Measurements from ENCODE around the gene KRTAP5-9.
"Not testable (repeated sequence)": the region's sequence is repeated elsewhere in the genome, so short reads cannot be mapped to it uniquely, and the experiment has no call there.

KRTAP5-9 gene

DNA sequence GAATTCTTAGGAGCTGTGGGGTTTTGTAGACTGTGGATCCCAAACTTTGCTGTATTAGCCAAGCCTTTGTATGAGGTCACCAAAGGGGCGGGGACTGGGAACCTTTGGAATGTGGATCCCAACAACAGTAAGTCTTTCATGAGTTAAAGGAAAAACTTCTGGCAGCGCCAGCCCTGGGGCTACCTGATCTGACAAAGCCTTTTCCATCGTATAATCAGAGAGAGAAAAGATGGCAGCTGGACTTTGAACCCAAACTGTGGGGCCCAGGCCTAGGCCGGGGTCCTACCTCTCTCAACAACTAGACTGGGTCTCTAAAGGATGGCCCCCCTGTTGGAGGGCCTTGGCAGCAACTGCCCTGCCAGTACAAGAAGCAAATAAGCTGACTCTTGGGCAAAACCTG, 40.1 kb downstream of the KRTAP5-9 start:
- DNase-seq, result not testable (repeated sequence)

DNA sequence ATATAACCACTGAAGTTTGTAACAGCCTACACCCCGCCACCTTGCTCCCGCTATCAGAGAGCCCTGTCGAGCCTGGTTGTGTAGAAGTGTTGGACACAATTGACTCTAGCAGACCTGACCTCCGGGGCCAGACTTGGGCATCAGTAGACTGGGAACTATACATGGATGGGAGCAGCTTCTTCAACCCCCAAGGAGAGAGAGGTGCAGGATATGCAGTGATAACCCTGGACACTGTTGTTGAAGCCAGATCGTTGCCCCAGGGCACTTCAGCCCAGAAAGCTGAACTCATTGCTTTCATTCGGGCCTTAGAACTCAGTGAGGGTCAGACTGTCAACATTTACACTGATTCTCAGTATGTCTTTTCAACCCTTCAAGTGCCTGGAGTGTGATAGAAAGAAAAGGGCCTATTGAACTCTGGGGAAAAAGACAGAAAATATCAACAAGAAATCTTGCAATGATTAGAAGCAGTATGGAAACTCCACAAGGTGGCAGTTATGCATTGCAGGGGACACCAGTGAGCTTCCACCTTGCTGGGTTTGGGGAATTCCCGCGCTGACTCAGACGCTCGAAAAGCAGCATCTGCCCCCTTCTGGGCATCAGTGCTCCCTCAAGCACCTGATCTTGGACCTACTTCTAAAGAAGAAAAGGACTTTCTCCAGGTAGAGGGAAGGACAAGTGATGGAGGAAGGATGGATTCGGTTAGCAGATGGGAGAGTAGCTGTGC, 40.8 kb downstream of the KRTAP5-9 start:
- not testable (repeated sequence) for DNase-seq

DNA sequence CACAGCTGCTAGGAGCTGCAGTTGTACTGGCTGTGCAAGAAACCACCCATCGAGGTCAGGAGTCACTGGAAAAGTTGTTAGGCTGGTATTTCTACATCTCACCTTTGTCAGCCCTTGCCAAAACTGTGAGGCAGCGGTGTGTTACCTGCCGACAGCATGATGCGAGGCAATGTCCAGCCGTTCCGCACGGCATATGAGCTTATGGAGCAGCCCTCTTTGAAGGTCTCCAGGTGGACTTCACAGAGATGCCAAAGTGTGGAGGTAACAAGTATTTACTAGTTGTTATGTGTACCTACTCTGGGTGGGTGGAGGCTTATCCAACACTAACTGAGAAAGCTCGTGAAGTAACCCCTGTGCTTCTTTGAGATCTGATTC, 41.3 kb downstream of the KRTAP5-9 start:
- not testable (repeated sequence) for DNase-seq
